Loucy (cell line): ENCODE results near the gene ZNF84.

Experiments used
- CTCF ChIP-seq: fragments of 200-600 bp; sonication (generic); conservative IDR thresholded peaks from 2 replicates; pipeline ENCODE4 v1.5.1; 2014; ENCODE audit warnings: mild to moderate bottlenecking, antibody characterized with exemption, low read length
- EZH2phosphoT487 ChIP-seq: fragments of 200-600 bp; IDR thresholded peaks from 2 replicates; pipeline ENCODE4 v1.6.1; 2018; ENCODE audit warnings: antibody characterized with exemption, mild to moderate bottlenecking, moderate library complexity, borderline replicate concordance

GRCh38 chr12:133023566-133023965, 13.7 kb upstream of the ZNF84 start:
- TF ChIP-seq EZH2phosphoT487 (no peak), CTCF (no peak)
